Esophagus (tissue), 2 donors: Measurements from ENCODE around the gene HIPK1. TPM values are rescaled to one million over a fixed set of nuclear protein-coding genes. Genes with fewer than 3 reads are reported as not detected.

Experiments used
- H3K27ac ChIP-seq, 2 donors: one replicate each; pipeline ENCODE4 v1.5.1; 2013; ENCODE audit warnings: low read depth in 2 of 2, mild to moderate bottlenecking in 2 of 2, inconsistent platforms in 1 of 2, low read length in 1 of 2, moderate library complexity in 1 of 2
- H3K27me3 ChIP-seq, 2 donors: one replicate each; pipeline ENCODE4 v1.6.1; 2013; ENCODE audit warnings: low read length in 2 of 2, control low read depth in 1 of 2, mild to moderate bottlenecking in 1 of 2; ENCODE audit not compliant: insufficient read depth in 2 of 2, control insufficient read depth in 1 of 2
- H3K36me3 ChIP-seq, 2 donors: one replicate each; pipeline ENCODE4 v1.6.1; 2013; ENCODE audit warnings: low read length in 1 of 2; ENCODE audit not compliant: control insufficient read depth in 2 of 2, insufficient read depth in 2 of 2
- H3K4me1 ChIP-seq, 2 donors: one replicate each; pipeline ENCODE4 v1.6.1; 2013; ENCODE audit warnings: low read length in 1 of 2; ENCODE audit not compliant: control insufficient read depth in 2 of 2, insufficient read depth in 2 of 2
- H3K4me3 ChIP-seq, 2 donors: one replicate each; pipeline ENCODE4 v1.5.1; 2013; ENCODE audit warnings: low read length in 2 of 2, mild to moderate bottlenecking in 2 of 2, low read depth in 1 of 2, moderate library complexity in 1 of 2
- H3K9me3 ChIP-seq, 2 donors: one replicate each; pipeline ENCODE4 v1.6.1; 2013; ENCODE audit warnings: mild to moderate bottlenecking in 2 of 2, low read depth in 1 of 2, low read length in 1 of 2, moderate library complexity in 1 of 2; ENCODE audit not compliant: control insufficient read depth in 2 of 2, insufficient read depth in 1 of 2
- WGBS, 2 donors: extraction: QIAGEN DNeasy Blood & Tissue Kit; methylation state at CpG; one replicate each; pipeline ENCODE4 v1.1.7; 2013; 5-methylcytosine and 5-hydroxymethylcytosine counted together
- polyA plus RNA-seq, 2 donors: library from polyadenylated mRNA; stranded (reverse); fragments of 200-250 nt; gene quantifications; one replicate each; pipeline ENCODE4 v1.2.3, GENCODE V29; 2013
- donor health status: healthy with polysubstance abuse.
- donor health status: Bipolar disorder and iron deficiency.

HIPK1 gene
- polyA plus RNA-seq, 2 donors = 10.8 to 14.5 TPM

- Histone ChIP-seq H3K4me3 (no peak overlapping the region), H3K4me1 (peaks cover under 1 to 3% of the 10 kb centered on the region in 2 donors), H3K27me3 (no peaks in the 10 kb centered on the region), H3K36me3 (peaks cover 6% of the 10 kb centered on the region in 2 donors), H3K9me3 (no peaks in the 10 kb centered on the region), H3K27ac (no peak overlapping the region)
- 75 to 84% methylated on average over 3 of the region's 3 CpGs for WGBS, 2 donors
These were observed 48.8 kb downstream of the HIPK1 start for GRCh38 chr1:113977906-113978305.

DNA sequence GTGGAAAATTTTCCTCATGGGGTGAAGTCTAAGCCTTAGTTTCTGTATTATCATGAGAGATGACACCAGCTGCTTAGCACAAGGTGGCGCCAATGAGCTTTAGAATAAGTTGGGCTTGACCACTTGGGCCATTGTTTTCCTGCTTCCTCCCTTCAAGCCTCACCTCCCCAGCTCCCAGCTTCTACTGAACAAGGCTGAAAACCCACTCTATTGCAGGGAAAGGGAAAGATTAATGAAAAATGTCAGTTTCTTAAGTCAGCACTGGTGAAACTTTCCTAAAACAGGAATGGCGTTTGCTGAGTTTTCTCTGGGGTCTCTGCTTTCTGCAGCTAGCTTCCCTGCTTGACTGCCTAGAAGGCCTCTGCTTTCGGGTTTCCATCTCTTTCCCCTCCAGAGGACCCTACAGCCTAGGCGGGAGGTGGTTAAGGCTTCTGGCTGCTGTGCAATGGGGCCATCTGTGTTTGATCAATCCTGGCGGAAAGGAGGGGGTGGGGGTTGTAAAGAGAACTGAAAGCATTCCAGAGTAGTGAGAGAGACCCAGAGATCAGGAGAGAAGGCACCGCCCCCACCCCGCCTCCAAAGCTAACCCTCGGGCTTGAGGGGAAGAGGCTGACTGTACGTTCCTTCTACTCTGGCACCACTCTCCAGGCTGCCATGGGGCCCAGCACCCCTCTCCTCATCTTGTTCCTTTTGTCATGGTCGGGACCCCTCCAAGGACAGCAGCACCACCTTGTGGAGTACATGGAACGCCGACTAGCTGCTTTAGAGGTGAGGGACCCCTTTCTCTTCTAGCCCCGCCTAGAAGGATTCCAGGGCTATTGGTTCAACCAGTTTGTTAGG is 50.0 kb downstream of the HIPK1 start, which contains the start of gene OLFML3:
TSS of gene OLFML3 (plus strand) at position 612 of the 840 bp plus-strand sequence. CDS start at position 655, 43 bp downstream.
- Histone ChIP-seq H3K4me3 (peak within 1 kb of the TSS in 1 of 2 donors; percentile 16), H3K4me1 (peaks cover 3 to 5% of the 10 kb centered on the region in 2 donors)

GRCh38 chr1:113980110-113980509 is 51.0 kb downstream of the HIPK1 start:
- H3K4me3 ChIP-seq = peak overlapping the region in 1 of 2 donors; percentile 16
- peaks cover 3 to 5% of the 10 kb centered on the region in 2 donors for H3K4me1 ChIP-seq
- H3K9me3 ChIP-seq = no peaks in the 10 kb centered on the region
- H3K36me3 ChIP-seq = no peaks in the 10 kb centered on the region
- 56 to 57% methylated on average over 10 of the region's 10 CpGs for WGBS, 2 donors
- H3K27ac ChIP-seq = peak overlapping the region; percentile 17 to 58
- H3K27me3 ChIP-seq = no peaks in the 10 kb centered on the region

More for the DNA sequence above, 50.0 kb downstream of the HIPK1 start, which contains the start of gene OLFML3:
- H3K36me3 ChIP-seq = no peaks in the 10 kb centered on the region
- 24 to 33% methylated on average over 13 of the region's 13 CpGs for WGBS, 2 donors
- no peaks in the 10 kb centered on the region for H3K27me3 ChIP-seq
- no peaks in the 10 kb centered on the region for H3K9me3 ChIP-seq
- peak within 1 kb of the TSS; percentile 29 to 72 for H3K27ac ChIP-seq

GRCh38 chr1:113981962-113982931 is 53.1 kb downstream of the HIPK1 start:
- Histone ChIP-seq H3K27me3 (no peaks in the 10 kb centered on the region), H3K4me3 (no peak overlapping the region), H3K4me1 (peaks cover 3 to 5% of the 10 kb centered on the region in 2 donors), H3K27ac (peak overlapping the region; percentile 51 to 63), H3K9me3 (no peaks in the 10 kb centered on the region), H3K36me3 (no peaks in the 10 kb centered on the region)
- 43 to 54% methylated on average over 18 of the region's 18 CpGs for WGBS, 2 donors

DNA sequence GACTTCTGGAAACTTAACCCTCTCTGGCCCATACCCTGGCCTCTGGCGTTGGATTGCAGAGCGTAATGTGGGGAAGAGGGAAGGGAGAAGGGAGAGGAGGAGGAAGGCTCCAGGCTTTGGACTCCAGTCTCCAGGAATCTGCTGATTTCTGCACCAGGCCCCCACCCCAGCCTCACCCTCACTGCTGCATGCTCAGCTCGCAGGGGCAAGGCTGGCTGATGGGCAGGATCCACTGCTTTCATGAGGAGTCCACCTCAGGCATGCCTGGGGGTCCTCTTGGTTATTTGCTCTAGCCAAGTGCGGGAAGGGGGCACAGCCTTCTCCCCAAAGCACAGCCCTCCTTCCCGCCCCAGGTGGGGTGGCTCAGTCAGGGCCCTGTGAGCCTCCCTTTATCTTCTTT is 53.8 kb downstream of the HIPK1 start:
- no peaks in the 10 kb centered on the region for H3K27me3 ChIP-seq
- H3K36me3 ChIP-seq = no peaks in the 10 kb centered on the region
- peak overlapping the region; percentile 51 to 63 for H3K27ac ChIP-seq
- H3K4me1 ChIP-seq = peaks cover 3 to 5% of the 10 kb centered on the region in 2 donors
- WGBS, 2 donors = 66 to 72% methylated on average over 4 to 5 of the region's 5 CpGs
- no peaks in the 10 kb centered on the region for H3K9me3 ChIP-seq
- no peak overlapping the region for H3K4me3 ChIP-seq

- Histone ChIP-seq H3K4me1 (peaks cover 3 to 5% of the 10 kb centered on the region in 2 donors), H3K4me3 (no peak overlapping the region), H3K9me3 (no peaks in the 10 kb centered on the region), H3K27me3 (no peaks in the 10 kb centered on the region), H3K27ac (peak overlapping the region; percentile 51 to 63), H3K36me3 (no peaks in the 10 kb centered on the region)
- WGBS, 2 donors = 65 to 67% methylated on average over 8 of the region's 8 CpGs
These were observed 54.3 kb downstream of the HIPK1 start for GRCh38 chr1:113983391-113983790.

GRCh38 chr1:113983826-113984225 is 54.7 kb downstream of the HIPK1 start:
- Histone ChIP-seq H3K4me3 (no peak overlapping the region), H3K4me1 (peaks cover 3 to 5% of the 10 kb centered on the region in 2 donors), H3K27ac (peak overlapping the region in 1 of 2 donors; percentile 63), H3K36me3 (no peaks in the 10 kb centered on the region), H3K9me3 (no peaks in the 10 kb centered on the region), H3K27me3 (no peaks in the 10 kb centered on the region)
- WGBS, 2 donors = 71 to 73% methylated on average over 7 of the region's 7 CpGs

DNA sequence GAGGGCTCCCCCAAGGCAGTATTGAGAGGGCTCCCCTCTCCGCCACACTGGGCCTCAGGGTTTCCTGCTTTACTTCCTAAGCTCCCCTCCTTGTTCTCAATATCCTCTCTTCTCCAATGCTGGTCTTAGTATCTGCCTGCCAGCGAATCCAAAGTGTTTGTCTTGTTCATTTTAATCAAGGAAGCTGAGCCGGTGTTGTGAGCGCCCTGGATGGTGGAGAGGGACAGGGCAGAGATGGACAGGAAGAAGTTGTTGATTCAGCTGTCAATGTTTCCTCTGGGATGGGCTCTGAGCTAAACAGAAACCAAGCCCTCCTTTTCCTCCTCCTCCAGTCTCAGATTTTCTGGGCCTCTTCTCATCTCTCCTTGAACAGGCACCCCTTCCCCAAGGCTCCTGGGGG is 55.6 kb downstream of the HIPK1 start:
- H3K9me3 ChIP-seq = no peaks in the 10 kb centered on the region
- H3K4me3 ChIP-seq = no peak overlapping the region
- H3K27ac ChIP-seq = no peak overlapping the region
- peaks cover 3 to 5% of the 10 kb centered on the region in 2 donors for H3K4me1 ChIP-seq
- H3K27me3 ChIP-seq = no peaks in the 10 kb centered on the region
- H3K36me3 ChIP-seq = no peaks in the 10 kb centered on the region
- 68 to 75% methylated on average over 4 of the region's 4 CpGs for WGBS, 2 donors

DNA sequence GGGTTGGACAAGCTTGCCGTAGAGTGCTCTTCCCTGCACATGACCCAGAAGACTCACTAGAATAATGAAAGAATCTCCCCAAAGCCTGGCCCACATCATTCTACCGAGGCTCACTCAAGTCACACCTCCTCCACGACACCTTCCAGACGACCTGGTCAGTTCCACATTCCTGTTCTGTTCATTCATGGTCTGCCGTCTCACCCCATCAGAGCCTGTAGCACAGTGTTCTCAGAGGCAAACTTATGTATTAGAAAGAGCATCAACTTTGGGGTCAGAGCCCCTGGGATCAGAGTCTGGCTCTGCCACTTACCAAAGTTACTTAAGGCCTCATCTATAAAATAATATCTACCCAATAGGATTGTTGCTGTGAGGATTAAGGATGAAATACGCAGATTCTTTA is 57.7 kb downstream of the HIPK1 start:
- H3K4me3 ChIP-seq = no peak overlapping the region
- H3K27ac ChIP-seq = no peak overlapping the region
- no peaks in the 10 kb centered on the region for H3K9me3 ChIP-seq
- no peaks in the 10 kb centered on the region for H3K36me3 ChIP-seq
- no peaks in the 10 kb centered on the region for H3K27me3 ChIP-seq
- 85% methylated on average over 6 of the region's 6 CpGs for WGBS, 2 donors
- peaks cover 0 to 5% of the 10 kb centered on the region in 2 donors for H3K4me1 ChIP-seq
